Duodenal mucosa (tissue), 2 donors: ENCODE measurements around the gene ITPR2.

Source experiments
- H3K27ac ChIP-seq: one replicate; pipeline ENCODE4 v1.7.0; 2013; ENCODE audit warnings: low read depth, low read length
- H3K27me3 ChIP-seq, 2 donors: one replicate each; pipeline ENCODE4 v1.7.0; 2013; ENCODE audit warnings: low read length in 2 of 2, control low read depth in 1 of 2; ENCODE audit not compliant: insufficient read depth in 2 of 2, control insufficient read depth in 1 of 2
- H3K36me3 ChIP-seq, 2 donors: one replicate each; pipeline ENCODE4 v1.7.0; 2013; ENCODE audit warnings: low read length in 2 of 2, control low read depth in 1 of 2; ENCODE audit not compliant: insufficient read depth in 2 of 2, control insufficient read depth in 1 of 2
- H3K4me1 ChIP-seq, 2 donors: one replicate each; pipeline ENCODE4 v1.7.0; 2013; ENCODE audit warnings: low read length in 2 of 2, control low read depth in 1 of 2; ENCODE audit not compliant: insufficient read depth in 2 of 2, control insufficient read depth in 1 of 2
- H3K4me3 ChIP-seq, 2 donors: one replicate each; pipeline ENCODE4 v1.7.0; 2013; ENCODE audit warnings: low read length in 2 of 2, low read depth in 1 of 2
- H3K9ac ChIP-seq, 2 donors: one replicate each; pipeline ENCODE4 v1.7.0; 2013; ENCODE audit warnings: low read length in 2 of 2, low read depth in 1 of 2
- H3K9me3 ChIP-seq, 2 donors: one replicate each; pipeline ENCODE4 v1.7.0; 2013; ENCODE audit warnings: low read length in 2 of 2, control low read depth in 1 of 2; ENCODE audit not compliant: control insufficient read depth in 1 of 2

ITPR2 gene

DNA sequence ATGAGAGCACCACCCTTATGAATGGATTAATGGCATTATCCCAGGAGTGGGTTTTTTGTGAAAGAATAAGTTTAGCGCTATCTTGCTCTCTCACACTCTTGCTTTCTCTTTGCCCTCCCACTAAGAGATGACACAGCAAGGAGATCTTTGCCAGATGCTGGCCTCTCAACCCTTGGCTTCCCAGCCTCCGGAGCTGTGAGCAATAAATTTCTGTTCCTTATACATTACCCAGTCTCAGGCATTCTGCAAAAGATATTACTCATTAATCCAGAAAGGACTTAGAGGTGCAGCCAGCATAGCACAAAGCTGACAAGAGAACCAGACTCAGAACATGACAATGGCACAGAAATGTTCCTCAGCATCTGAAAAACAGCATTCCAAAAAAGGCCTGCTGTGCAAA lies 190.6 kb downstream of the ITPR2 start:
- Histone ChIP-seq H3K36me3 (peaks cover 0 to 3% of the 10 kb centered on the region in 2 donors), H3K27ac (no peak overlapping the region), H3K27me3 (no peaks in the 10 kb centered on the region), H3K9ac (no peak overlapping the region), H3K9me3 (no peaks in the 10 kb centered on the region), H3K4me3 (no peak overlapping the region), H3K4me1 (no peaks in the 10 kb centered on the region)

GRCh38 chr12:26636710-26637328 lies 196.2 kb downstream of the ITPR2 start:
- no peak overlapping the region for H3K27ac ChIP-seq
- no peaks in the 10 kb centered on the region for H3K9me3 ChIP-seq
- H3K4me1 ChIP-seq, result no peaks in the 10 kb centered on the region
- H3K9ac ChIP-seq, result no peak overlapping the region
- H3K4me3 ChIP-seq, result no peak overlapping the region
- peaks cover 0 to 4% of the 10 kb centered on the region in 2 donors for H3K36me3 ChIP-seq
- no peaks in the 10 kb centered on the region for H3K27me3 ChIP-seq

DNA sequence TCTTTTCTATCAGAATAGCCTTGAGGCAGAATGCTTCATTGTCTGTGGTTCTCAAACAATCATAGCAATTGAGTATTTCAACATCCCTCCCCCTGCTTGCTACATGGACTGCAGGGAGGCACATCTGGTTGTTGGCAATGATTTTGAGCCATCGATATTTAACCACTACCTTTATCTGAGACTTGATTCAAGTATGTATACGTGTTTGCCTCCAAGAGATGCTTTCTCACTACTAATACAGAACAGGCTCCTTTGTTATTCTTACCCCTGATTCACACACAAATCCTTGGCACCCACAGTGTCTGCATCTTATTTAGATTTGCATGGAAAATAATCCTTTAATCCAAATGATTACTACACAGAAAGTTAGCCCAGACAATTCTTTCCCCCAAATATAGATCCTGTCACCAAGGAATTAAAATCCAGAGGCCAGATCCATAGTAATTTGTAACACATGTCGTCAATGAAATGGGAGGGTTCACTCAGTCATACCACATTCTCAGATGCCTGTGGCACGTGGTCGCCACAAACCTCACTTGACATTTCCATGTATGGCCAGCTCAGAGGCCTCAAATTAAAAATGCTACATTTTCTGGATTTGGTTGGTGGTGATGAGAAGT lies 199.3 kb downstream of the ITPR2 start:
- Histone ChIP-seq H3K4me1 (peaks cover 0 to 3% of the 10 kb centered on the region in 2 donors), H3K36me3 (peaks cover 0 to 8% of the 10 kb centered on the region in 2 donors), H3K9me3 (no peaks in the 10 kb centered on the region), H3K27me3 (no peaks in the 10 kb centered on the region), H3K27ac (no peak overlapping the region), H3K9ac (no peak overlapping the region), H3K4me3 (no peak overlapping the region)

GRCh38 chr12:26632756-26633155 lies 200.2 kb downstream of the ITPR2 start:
- Histone ChIP-seq H3K27ac (no peak overlapping the region), H3K27me3 (no peaks in the 10 kb centered on the region), H3K9me3 (no peaks in the 10 kb centered on the region), H3K9ac (no peak overlapping the region), H3K4me3 (no peak overlapping the region), H3K4me1 (peaks cover 0 to 3% of the 10 kb centered on the region in 2 donors), H3K36me3 (peaks cover 0 to 5% of the 10 kb centered on the region in 2 donors)

DNA sequence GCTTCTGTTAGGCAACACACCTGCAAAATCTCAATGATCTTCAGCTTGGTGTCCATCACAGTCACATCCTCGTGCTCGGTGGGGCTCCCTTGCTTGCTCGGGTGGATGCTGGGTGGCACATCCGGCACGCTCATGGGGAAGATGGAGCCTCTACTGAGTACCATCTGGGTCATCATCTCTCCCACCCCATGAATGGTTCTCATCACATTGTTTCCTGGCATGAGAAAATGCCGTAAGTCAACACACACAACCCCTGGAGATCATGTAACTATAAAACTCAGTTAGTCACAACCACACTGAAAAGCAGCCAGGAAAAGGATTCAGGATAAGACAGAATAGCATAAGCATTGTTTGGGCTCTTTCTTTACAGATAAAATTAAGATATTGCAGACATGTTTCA lies 201.1 kb downstream of the ITPR2 start:
- no peaks in the 10 kb centered on the region for H3K9me3 ChIP-seq
- H3K4me1 ChIP-seq, result peaks cover 0 to 3% of the 10 kb centered on the region in 2 donors
- no peaks in the 10 kb centered on the region for H3K27me3 ChIP-seq
- H3K9ac ChIP-seq, result no peak overlapping the region
- H3K36me3 ChIP-seq, result peaks cover 0 to 5% of the 10 kb centered on the region in 2 donors
- no peak overlapping the region for H3K27ac ChIP-seq
- H3K4me3 ChIP-seq, result no peak overlapping the region

DNA sequence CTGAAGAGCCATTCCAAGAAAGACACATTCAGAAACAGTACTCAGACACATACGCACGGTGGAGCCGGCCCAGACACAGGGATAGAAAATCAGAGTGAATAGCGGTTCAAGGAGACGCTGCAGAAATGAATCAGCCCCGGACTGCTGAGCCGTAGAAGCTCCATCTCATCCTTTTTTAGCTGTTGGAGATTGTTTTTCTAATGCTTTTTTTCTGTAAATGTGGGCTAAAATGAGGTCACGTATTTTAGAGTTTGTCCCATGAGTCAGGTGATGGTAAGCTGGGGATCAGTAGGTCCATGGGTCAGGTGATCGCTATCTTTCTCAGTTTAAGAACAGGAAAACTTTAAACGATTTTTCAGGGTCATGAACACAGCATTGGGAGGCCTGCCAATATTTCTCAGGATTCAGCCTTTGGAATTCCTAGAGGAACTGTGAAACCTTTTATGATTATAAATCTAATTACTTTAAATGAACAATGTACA lies 202.4 kb downstream of the ITPR2 start:
- Histone ChIP-seq H3K9me3 (no peaks in the 10 kb centered on the region), H3K27ac (no peak overlapping the region), H3K9ac (no peak overlapping the region), H3K36me3 (peaks cover 0 to 11% of the 10 kb centered on the region in 2 donors), H3K4me3 (no peak overlapping the region), H3K27me3 (no peaks in the 10 kb centered on the region), H3K4me1 (peaks cover 0 to 3% of the 10 kb centered on the region in 2 donors)

GRCh38 chr12:26629864-26630263 lies 203.1 kb downstream of the ITPR2 start:
- Histone ChIP-seq H3K27me3 (no peaks in the 10 kb centered on the region), H3K4me1 (peaks cover 0 to 3% of the 10 kb centered on the region in 2 donors), H3K4me3 (no peak overlapping the region), H3K27ac (no peak overlapping the region), H3K36me3 (peaks cover 0 to 11% of the 10 kb centered on the region in 2 donors), H3K9ac (no peak overlapping the region), H3K9me3 (no peaks in the 10 kb centered on the region)

- Histone ChIP-seq H3K4me1 (peaks cover 0 to 3% of the 10 kb centered on the region in 2 donors), H3K4me3 (no peak overlapping the region), H3K27me3 (no peaks in the 10 kb centered on the region), H3K9ac (no peak overlapping the region), H3K9me3 (no peaks in the 10 kb centered on the region), H3K27ac (no peak overlapping the region), H3K36me3 (peaks cover 0 to 11% of the 10 kb centered on the region in 2 donors)
Observed at GRCh38 chr12:26628234-26628633, 204.8 kb downstream of the ITPR2 start.

DNA sequence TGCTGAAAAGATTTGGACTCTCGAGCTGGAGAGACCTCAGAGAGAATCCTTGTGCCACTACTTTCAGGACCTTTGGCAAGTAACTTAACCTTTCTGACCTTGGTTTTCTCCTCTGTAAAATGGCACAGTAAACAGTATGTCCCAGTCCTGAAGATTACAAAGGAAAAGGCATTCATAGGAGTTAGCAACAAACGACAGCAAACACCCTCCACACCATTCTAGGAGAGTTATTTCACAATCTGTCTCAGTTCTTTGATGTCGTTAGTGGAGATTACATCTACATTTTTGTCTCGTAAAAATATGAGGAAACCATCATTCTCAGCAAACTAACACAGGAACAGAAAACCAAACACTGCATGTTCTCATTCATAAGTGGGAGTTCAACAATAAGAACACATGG lies 205.7 kb downstream of the ITPR2 start:
- H3K9me3 ChIP-seq, result no peaks in the 10 kb centered on the region
- no peak overlapping the region for H3K27ac ChIP-seq
- no peak overlapping the region for H3K9ac ChIP-seq
- no peak overlapping the region for H3K4me3 ChIP-seq
- peaks cover 0 to 14% of the 10 kb centered on the region in 2 donors for H3K36me3 ChIP-seq
- peaks cover 0 to 3% of the 10 kb centered on the region in 2 donors for H3K4me1 ChIP-seq
- H3K27me3 ChIP-seq, result no peaks in the 10 kb centered on the region

GRCh38 chr12:26623136-26623535 lies 209.9 kb downstream of the ITPR2 start:
- Histone ChIP-seq H3K36me3 (peaks cover 0 to 34% of the 10 kb centered on the region in 2 donors), H3K9me3 (no peaks in the 10 kb centered on the region), H3K27ac (no peak overlapping the region)

More at GRCh38 chr12:26623136-26623535, 209.9 kb downstream of the ITPR2 start:
- Histone ChIP-seq H3K27me3 (no peaks in the 10 kb centered on the region), H3K9ac (no peak overlapping the region), H3K4me1 (no peaks in the 10 kb centered on the region), H3K4me3 (no peak overlapping the region)
